Hepatocyte (in vitro differentiated cells): Measurements from ENCODE around the gene ITGBL1. TPM values are rescaled to one million over a fixed set of nuclear protein-coding genes. Genes with fewer than 3 reads are reported as not detected.

Experiments
- DNase-seq: peaks from one replicate; pipeline ENCODE4 v3.0.0-alpha.2; 2016; ENCODE audit warnings: low spot score
- H2AFZ ChIP-seq: fragments of 200-600 bp; sonication (generic); 2 replicates; pipeline ENCODE4 v1.6.0; 2016; ENCODE audit warnings: antibody characterized with exemption, mild to moderate bottlenecking
- H3K27ac ChIP-seq: fragments of 200-600 bp; sonication (generic); 2 replicates; pipeline ENCODE4 v1.5.1; 2016; ENCODE audit warnings: mild to moderate bottlenecking
- H3K27me3 ChIP-seq: fragments of 200-600 bp; sonication (generic); 2 replicates; pipeline ENCODE4 v1.6.1; 2016
- H3K36me3 ChIP-seq: fragments of 200-600 bp; sonication (generic); replicated peaks from 2 replicates; pipeline ENCODE4 v1.5.1; 2016; ENCODE audit warnings: low read depth; ENCODE audit not compliant: insufficient read depth
- H3K4me1 ChIP-seq: fragments of 200-600 bp; sonication (generic); 2 replicates; pipeline ENCODE4 v1.5.1; 2016; ENCODE audit warnings: mild to moderate bottlenecking, moderate library complexity; ENCODE audit not compliant: insufficient read depth
- H3K4me2 ChIP-seq: fragments of 200-600 bp; sonication (generic); 2 replicates; pipeline ENCODE4 v1.6.0; 2016
- H3K4me3 ChIP-seq: fragments of 200-600 bp; sonication (generic); 2 replicates; pipeline ENCODE4 v1.5.1; 2016; ENCODE audit warnings: mild to moderate bottlenecking
- H3K79me2 ChIP-seq: fragments of 200-600 bp; sonication (generic); 2 replicates; pipeline ENCODE4 v1.6.0; 2017; ENCODE audit warnings: mild to moderate bottlenecking
- H3K9me2 ChIP-seq: fragments of 200-600 bp; sonication (generic); replicated peaks from 2 replicates; pipeline ENCODE4 v1.6.0; 2017; ENCODE audit warnings: mild to moderate bottlenecking; ENCODE audit not compliant: insufficient read depth
- H3K9me3 ChIP-seq: fragments of 200-600 bp; sonication (generic); 2 replicates; pipeline ENCODE4 v1.5.1; 2016; ENCODE audit warnings: low read depth, mild to moderate bottlenecking
- H4K20me1 ChIP-seq: fragments of 200-600 bp; sonication (generic); 2 replicates; pipeline ENCODE4 v1.6.0; 2016; ENCODE audit warnings: mild to moderate bottlenecking; ENCODE audit not compliant: insufficient read depth, poor library complexity, severe bottlenecking
- CTCF ChIP-seq: fragments of 200-600 bp; sonication (generic); IDR thresholded peaks from 2 replicates; pipeline ENCODE4 v1.5.1; 2016; ENCODE audit warnings: antibody characterized with exemption, mild to moderate bottlenecking; ENCODE audit not compliant: poor library complexity
- EZH2 ChIP-seq: fragments of 200-600 bp; sonication (generic); IDR thresholded peaks from 2 replicates; pipeline ENCODE4 v1.6.1; 2016; ENCODE audit warnings: antibody characterized with exemption, mild to moderate bottlenecking, borderline replicate concordance
- EZH2phosphoT487 ChIP-seq: fragments of 200-600 bp; sonication (generic); IDR thresholded peaks from one replicate; pipeline ENCODE4 v1.6.1; 2018; ENCODE audit warnings: antibody characterized with exemption, mild to moderate bottlenecking, low read depth, moderate library complexity; ENCODE audit not compliant: unreplicated experiment, severe bottlenecking
- WGBS: methylation state at CpG from one replicate; pipeline ENCODE4 v1.1.6; 2016; ENCODE audit warnings: low lambda C conversion rate; ENCODE audit errors: missing lambda C conversion rate; 5-methylcytosine and 5-hydroxymethylcytosine counted together
- polyA plus RNA-seq: library from polyadenylated mRNA; unstranded; fragments of >200 nt; fragmentation: Nextera tagmentation; extraction: Ambion mirVana; gene quantifications from 2 replicates; pipeline ENCODE4 v1.2.1, GENCODE V29; 2016
- total RNA-seq: library from RNA; depleted of rRNA; stranded (reverse); fragments of >200 nt; gene quantifications from 2 replicates; pipeline ENCODE4 v1.2.3, GENCODE V29; 2014

ITGBL1 gene
- total and polyA plus RNA-seq, 2 experiments from 2014 or later = 0.33 TPM; not detected in 1

DNA sequence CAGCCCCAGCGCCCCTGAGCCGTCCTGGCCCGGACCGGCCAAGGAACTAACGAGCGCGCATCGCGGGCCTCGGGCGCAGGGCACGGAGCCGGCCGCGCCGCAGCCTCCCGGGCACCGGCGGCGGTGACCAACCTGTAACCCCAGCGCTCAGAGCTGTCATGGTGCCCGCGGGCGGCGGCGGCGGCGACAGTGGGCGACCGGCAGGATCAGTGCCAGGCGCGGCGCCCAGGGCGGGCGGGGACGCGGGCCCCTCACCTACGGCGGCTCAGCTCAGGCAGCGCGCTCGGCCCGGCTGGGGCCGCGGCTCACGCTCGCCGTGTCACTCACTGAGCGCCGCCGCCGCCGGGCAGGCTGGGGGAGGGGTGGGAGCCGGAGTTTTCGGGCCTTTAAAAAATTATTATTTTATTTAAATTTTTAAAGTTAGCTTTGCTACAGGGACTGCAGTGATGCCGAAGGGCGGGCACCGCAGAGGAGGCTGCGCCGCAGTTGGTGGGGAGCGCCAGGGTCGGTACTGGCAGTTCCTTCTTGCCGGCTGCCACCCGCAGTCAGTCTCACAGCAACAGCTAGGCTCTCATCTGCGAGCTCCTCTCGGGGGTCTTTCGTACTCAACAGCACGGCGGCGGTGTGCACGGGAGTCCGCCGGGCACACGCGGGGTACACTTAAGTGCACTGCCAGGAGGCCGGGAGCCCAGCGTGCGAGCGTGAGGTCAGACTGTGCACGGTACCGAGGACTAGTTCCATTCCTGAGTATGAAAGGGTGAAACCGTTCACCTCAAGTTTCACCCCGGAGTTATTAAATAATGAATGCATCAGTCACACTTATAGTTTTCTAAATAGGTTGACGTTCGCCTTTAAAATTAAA, 36.1 kb upstream of the ITGBL1 start, which contains the start of gene NALCN:
Gene NALCN (minus strand): TSS at position 328 of the 862 bp plus-strand sequence. CDS start 17,382 bp downstream, outside the sequence.
- Histone ChIP-seq H3K4me1 (no peaks in the 10 kb centered on the region), H3K9me3 (no peaks in the 10 kb centered on the region), H3K36me3 (no peaks in the 10 kb centered on the region), H3K4me3 (peak within 1 kb of the TSS; percentile 72), H3K79me2 (no peaks in the 10 kb centered on the region), H3K4me2 (peak within 1 kb of the TSS; percentile 94), H2AFZ (peak within 1 kb of the TSS; percentile 89), H4K20me1 (no peaks in the 10 kb centered on the region), H3K27ac (no peak within 1 kb of the TSS), H3K27me3 (peaks cover 52% of the 10 kb centered on the region), H3K9me2 (no peaks in the 10 kb centered on the region)
- TF ChIP-seq EZH2 (peak; percentile 63), CTCF (no peak), EZH2phosphoT487 (no peak)
- WGBS = 6% methylated on average over 53 of the region's 85 CpGs
- peak; percentile 40 for DNase-seq

DNA sequence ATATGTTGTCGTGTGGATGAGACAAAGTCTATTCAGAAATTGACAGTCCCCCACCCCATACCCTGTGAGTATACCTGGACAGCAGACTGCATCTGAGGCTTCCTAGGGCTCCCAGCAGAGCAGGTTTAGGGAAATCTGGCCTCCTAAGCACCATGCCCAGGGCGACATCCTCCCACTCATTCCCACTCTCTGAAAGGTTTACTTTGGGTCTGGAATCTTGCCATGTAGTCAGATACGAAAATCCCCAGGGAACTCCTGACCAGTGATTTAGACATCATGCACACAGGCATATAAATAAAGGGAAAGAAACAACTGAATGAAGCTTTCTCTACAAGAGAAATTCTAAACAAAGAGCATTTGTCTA, 35.5 kb upstream of the ITGBL1 start:
- Histone ChIP-seq H3K9me3 (no peaks in the 10 kb centered on the region), H3K4me1 (no peaks in the 10 kb centered on the region), H3K9me2 (no peaks in the 10 kb centered on the region), H3K36me3 (no peaks in the 10 kb centered on the region), H3K27me3 (peaks cover 52% of the 10 kb centered on the region), H4K20me1 (no peaks in the 10 kb centered on the region), H3K4me3 (no peak overlapping the region), H3K79me2 (no peaks in the 10 kb centered on the region), H3K4me2 (peak overlapping the region; percentile 94), H2AFZ (no peak overlapping the region), H3K27ac (no peak overlapping the region)
- TF ChIP-seq CTCF (no peak), EZH2phosphoT487 (no peak), EZH2 (no peak)
- DNase-seq = no peak
- WGBS = 30% methylated on average over 3 of the region's 3 CpGs

DNA sequence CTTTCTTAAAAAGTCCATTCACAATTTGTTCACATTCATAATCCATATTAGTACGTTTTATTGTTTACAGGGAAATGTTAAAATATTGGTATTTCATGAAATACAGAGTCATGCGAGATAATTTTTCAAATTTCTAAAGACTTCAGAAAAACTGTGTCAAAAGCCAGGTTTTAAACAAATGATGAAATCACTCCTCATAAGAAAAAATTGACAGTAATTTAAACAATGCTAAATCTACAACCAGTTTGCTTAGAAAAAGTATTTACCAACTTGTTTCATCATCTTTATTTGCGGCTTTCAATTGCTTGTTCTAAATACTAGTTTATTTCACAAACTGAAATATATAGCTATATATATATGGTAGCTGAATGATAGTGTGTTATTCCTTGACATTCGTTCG, 35.0 kb upstream of the ITGBL1 start:
- Histone ChIP-seq H3K27ac (no peak overlapping the region), H3K9me2 (no peaks in the 10 kb centered on the region), H3K79me2 (no peaks in the 10 kb centered on the region), H3K27me3 (peaks cover 47% of the 10 kb centered on the region), H3K4me3 (no peak overlapping the region), H3K4me1 (no peaks in the 10 kb centered on the region), H3K36me3 (no peaks in the 10 kb centered on the region), H3K9me3 (no peaks in the 10 kb centered on the region), H2AFZ (no peak overlapping the region), H4K20me1 (no peaks in the 10 kb centered on the region), H3K4me2 (no peak overlapping the region)
- TF ChIP-seq EZH2phosphoT487 (no peak), CTCF (no peak), EZH2 (no peak)
- DNase-seq = no peak
- WGBS = 91% methylated on average over 5 of the region's 5 CpGs
